GM12891 (cell line): ENCODE measurements around the gene CDC42EP1.

Source experiments
- PAX5 ChIP-seq: IDR thresholded peaks from 2 replicates; pipeline ENCODE4 v1.6.1; 2011; ENCODE audit warnings: low read length, moderate library complexity, mild to moderate bottlenecking; ENCODE audit not compliant: insufficient read depth, severe bottlenecking
- POLR2A ChIP-seq: IDR thresholded peaks from 2 replicates; pipeline ENCODE4 v1.6.1; 2011; ENCODE audit warnings: low read depth, low read length, control low read depth
- POLR2AphosphoS5 ChIP-seq: IDR thresholded peaks from 2 replicates; pipeline ENCODE4 v1.6.1; 2011; ENCODE audit warnings: low read depth, low read length, control low read depth
- POU2F2 ChIP-seq: IDR thresholded peaks from 2 replicates; pipeline ENCODE4 v1.6.1; 2011; ENCODE audit warnings: low read depth, mild to moderate bottlenecking, control low read depth, low read length, moderate library complexity
- SPI1 ChIP-seq: IDR thresholded peaks from 2 replicates; pipeline ENCODE4 v1.6.1; 2011; ENCODE audit warnings: low read depth, low read length, control low read depth
- TAF1 ChIP-seq: IDR thresholded peaks from 2 replicates; pipeline ENCODE4 v1.6.1; 2011; ENCODE audit warnings: low read depth, low read length, control low read depth

DNA sequence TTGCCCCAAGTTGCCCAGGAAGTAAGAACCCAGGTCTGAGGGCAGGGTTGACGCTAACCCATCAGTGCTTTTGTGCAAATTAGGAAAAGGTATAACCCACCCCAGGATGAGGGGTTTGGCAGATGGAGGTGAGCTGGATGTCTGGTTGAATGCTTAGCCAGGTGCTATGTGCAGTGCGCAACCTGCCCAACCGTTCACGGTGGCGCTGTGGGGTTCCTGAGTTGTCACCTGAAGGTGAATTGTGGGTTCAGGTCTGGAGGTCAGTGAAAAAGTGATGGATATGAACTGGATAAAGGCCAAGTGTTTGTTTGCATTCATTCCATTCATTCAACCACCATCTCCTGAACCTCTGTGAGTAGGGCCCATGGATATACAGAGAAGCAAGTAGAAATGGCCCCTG, 34.0 kb downstream of the CDC42EP1 start:
- no peak for TF ChIP-seq POLR2AphosphoS5
- TF ChIP-seq TAF1, result no peak
- no peak for TF ChIP-seq POLR2A
- no peak for TF ChIP-seq PAX5
- TF ChIP-seq POU2F2, result no peak
- no peak for TF ChIP-seq SPI1
